Measurements from ENCODE around the gene TMEM242.

TMEM242 gene

GRCh38 chr6:157323255-157323965 lies at the start of gene TMEM242:
Gene TMEM242, minus strand, starts transcription at chr6:157323519. Its CDS starts 20 bp downstream, at chr6:157323499.
- H3K36me3 ChIP-seq (ENCODE audit: control insufficient read depth, insufficient read depth, low read length, severe bottlenecking), result peaks cover 5% of the 10 kb centered on the region
- DNase-seq (ENCODE audit: low read depth), result peak; percentile 96
- H3K9ac ChIP-seq (ENCODE audit: low read length), result peak within 1 kb of the TSS; percentile 94
- peak within 1 kb of the TSS; percentile 97 for H3K4me3 ChIP-seq (ENCODE audit: low read length)
- peaks cover 9% of the 10 kb centered on the region for H3K4me1 ChIP-seq (ENCODE audit: control insufficient read depth, insufficient read depth, low read length)
- H3K9me3 ChIP-seq (ENCODE audit: control insufficient read depth, low read length), result no peaks in the 10 kb centered on the region
- H3K27me3 ChIP-seq (replicated peaks; ENCODE audit: control insufficient read depth, insufficient read depth, low read length), result no peaks in the 10 kb centered on the region

GRCh38 chr6:157372501-157373280 lies 49.4 kb upstream of the TMEM242 start:
- DNase-seq (ENCODE audit: low read depth), result no peak
- no peaks in the 10 kb centered on the region for H3K9me3 ChIP-seq (ENCODE audit: control insufficient read depth, low read length)
- H3K9ac ChIP-seq (ENCODE audit: low read length), result no peak overlapping the region
- H3K4me1 ChIP-seq (ENCODE audit: control insufficient read depth, insufficient read depth, low read length), result no peaks in the 10 kb centered on the region
- H3K4me3 ChIP-seq (ENCODE audit: low read length), result no peak overlapping the region
- no peaks in the 10 kb centered on the region for H3K36me3 ChIP-seq (ENCODE audit: control insufficient read depth, insufficient read depth, low read length, severe bottlenecking)
- H3K27me3 ChIP-seq (replicated peaks; ENCODE audit: control insufficient read depth, insufficient read depth, low read length), result peaks cover 3% of the 10 kb centered on the region

- no peak for DNase-seq (ENCODE audit: low read depth)
- Histone ChIP-seq H3K4me1 (ENCODE audit: control insufficient read depth, insufficient read depth, low read length) (no peaks in the 10 kb centered on the region), H3K36me3 (ENCODE audit: control insufficient read depth, insufficient read depth, low read length, severe bottlenecking) (no peaks in the 10 kb centered on the region), H3K9ac (ENCODE audit: low read length) (no peak overlapping the region), H3K4me3 (ENCODE audit: low read length) (no peak overlapping the region), H3K9me3 (ENCODE audit: control insufficient read depth, low read length) (no peaks in the 10 kb centered on the region), H3K27me3 (replicated peaks; ENCODE audit: control insufficient read depth, insufficient read depth, low read length) (peaks cover 3% of the 10 kb centered on the region)
These were observed 47.4 kb upstream of the TMEM242 start for GRCh38 chr6:157370755-157371154.

- peaks cover 3% of the 10 kb centered on the region for H3K27me3 ChIP-seq (replicated peaks; ENCODE audit: control insufficient read depth, insufficient read depth, low read length)
These were observed 45.2 kb upstream of the TMEM242 start for GRCh38 chr6:157368359-157369049.

GRCh38 chr6:157366648-157367047 lies 43.3 kb upstream of the TMEM242 start:
- Histone ChIP-seq H3K9me3 (ENCODE audit: control insufficient read depth, low read length) (no peaks in the 10 kb centered on the region), H3K4me1 (ENCODE audit: control insufficient read depth, insufficient read depth, low read length) (no peaks in the 10 kb centered on the region), H3K4me3 (ENCODE audit: low read length) (no peak overlapping the region), H3K36me3 (ENCODE audit: control insufficient read depth, insufficient read depth, low read length, severe bottlenecking) (no peaks in the 10 kb centered on the region), H3K9ac (ENCODE audit: low read length) (no peak overlapping the region), H3K27me3 (replicated peaks; ENCODE audit: control insufficient read depth, insufficient read depth, low read length) (peaks cover 3% of the 10 kb centered on the region)
- DNase-seq (ENCODE audit: low read depth), result no peak

More at GRCh38 chr6:157368359-157369049, 45.2 kb upstream of the TMEM242 start:
- no peaks in the 10 kb centered on the region for H3K4me1 ChIP-seq (ENCODE audit: control insufficient read depth, insufficient read depth, low read length)
- no peak overlapping the region for H3K9ac ChIP-seq (ENCODE audit: low read length)
- no peak overlapping the region for H3K4me3 ChIP-seq (ENCODE audit: low read length)
- no peak for DNase-seq (ENCODE audit: low read depth)
- no peaks in the 10 kb centered on the region for H3K9me3 ChIP-seq (ENCODE audit: control insufficient read depth, low read length)
- H3K36me3 ChIP-seq (ENCODE audit: control insufficient read depth, insufficient read depth, low read length, severe bottlenecking), result no peaks in the 10 kb centered on the region

GRCh38 chr6:157364705-157365104 lies 41.4 kb upstream of the TMEM242 start:
- DNase-seq (ENCODE audit: low read depth), result peak; percentile 60
- no peaks in the 10 kb centered on the region for H3K36me3 ChIP-seq (ENCODE audit: control insufficient read depth, insufficient read depth, low read length, severe bottlenecking)
- peaks cover 1% of the 10 kb centered on the region for H3K27me3 ChIP-seq (replicated peaks; ENCODE audit: control insufficient read depth, insufficient read depth, low read length)
- no peaks in the 10 kb centered on the region for H3K9me3 ChIP-seq (ENCODE audit: control insufficient read depth, low read length)
- H3K4me1 ChIP-seq (ENCODE audit: control insufficient read depth, insufficient read depth, low read length), result no peaks in the 10 kb centered on the region
- H3K9ac ChIP-seq (ENCODE audit: low read length), result no peak overlapping the region
- no peak overlapping the region for H3K4me3 ChIP-seq (ENCODE audit: low read length)

GRCh38 chr6:157361886-157362285 lies 38.6 kb upstream of the TMEM242 start:
- no peak for DNase-seq (ENCODE audit: low read depth)
- H3K27me3 ChIP-seq (replicated peaks; ENCODE audit: control insufficient read depth, insufficient read depth, low read length), result peaks cover 7% of the 10 kb centered on the region
- no peaks in the 10 kb centered on the region for H3K9me3 ChIP-seq (ENCODE audit: control insufficient read depth, low read length)
- H3K36me3 ChIP-seq (ENCODE audit: control insufficient read depth, insufficient read depth, low read length, severe bottlenecking), result no peaks in the 10 kb centered on the region
- no peaks in the 10 kb centered on the region for H3K4me1 ChIP-seq (ENCODE audit: control insufficient read depth, insufficient read depth, low read length)
- H3K9ac ChIP-seq (ENCODE audit: low read length), result no peak overlapping the region
- H3K4me3 ChIP-seq (ENCODE audit: low read length), result no peak overlapping the region

GRCh38 chr6:157358287-157358686 lies 35.0 kb upstream of the TMEM242 start:
- Histone ChIP-seq H3K9ac (ENCODE audit: low read length) (no peak overlapping the region), H3K36me3 (ENCODE audit: control insufficient read depth, insufficient read depth, low read length, severe bottlenecking) (no peaks in the 10 kb centered on the region), H3K9me3 (ENCODE audit: control insufficient read depth, low read length) (peaks cover 5% of the 10 kb centered on the region), H3K4me3 (ENCODE audit: low read length) (no peak overlapping the region), H3K4me1 (ENCODE audit: control insufficient read depth, insufficient read depth, low read length) (no peaks in the 10 kb centered on the region), H3K27me3 (replicated peaks; ENCODE audit: control insufficient read depth, insufficient read depth, low read length) (peaks cover 13% of the 10 kb centered on the region)
- no peak for DNase-seq (ENCODE audit: low read depth)

- H3K4me1 ChIP-seq (ENCODE audit: control insufficient read depth, insufficient read depth, low read length), result no peaks in the 10 kb centered on the region
- no peak overlapping the region for H3K9ac ChIP-seq (ENCODE audit: low read length)
- peak; percentile 45 for DNase-seq (ENCODE audit: low read depth)
- peaks cover 13% of the 10 kb centered on the region for H3K9me3 ChIP-seq (ENCODE audit: control insufficient read depth, low read length)
- H3K27me3 ChIP-seq (replicated peaks; ENCODE audit: control insufficient read depth, insufficient read depth, low read length), result peaks cover 47% of the 10 kb centered on the region
- no peak overlapping the region for H3K4me3 ChIP-seq (ENCODE audit: low read length)
- no peaks in the 10 kb centered on the region for H3K36me3 ChIP-seq (ENCODE audit: control insufficient read depth, insufficient read depth, low read length, severe bottlenecking)
These were observed 23.1 kb upstream of the TMEM242 start for GRCh38 chr6:157346373-157346772.

- H3K9ac ChIP-seq (ENCODE audit: low read length), result no peak overlapping the region
- no peaks in the 10 kb centered on the region for H3K36me3 ChIP-seq (ENCODE audit: control insufficient read depth, insufficient read depth, low read length, severe bottlenecking)
- peaks cover 6% of the 10 kb centered on the region for H3K9me3 ChIP-seq (ENCODE audit: control insufficient read depth, low read length)
- H3K27me3 ChIP-seq (replicated peaks; ENCODE audit: control insufficient read depth, insufficient read depth, low read length), result peaks cover 49% of the 10 kb centered on the region
- no peak for DNase-seq (ENCODE audit: low read depth)
- H3K4me1 ChIP-seq (ENCODE audit: control insufficient read depth, insufficient read depth, low read length), result no peaks in the 10 kb centered on the region
- H3K4me3 ChIP-seq (ENCODE audit: low read length), result no peak overlapping the region
These were observed 20.4 kb upstream of the TMEM242 start for GRCh38 chr6:157343732-157344131.

- no peaks in the 10 kb centered on the region for H3K4me1 ChIP-seq (ENCODE audit: control insufficient read depth, insufficient read depth, low read length)
- DNase-seq (ENCODE audit: low read depth), result no peak
- no peak overlapping the region for H3K9ac ChIP-seq (ENCODE audit: low read length)
- H3K4me3 ChIP-seq (ENCODE audit: low read length), result no peak overlapping the region
- peaks cover 21% of the 10 kb centered on the region for H3K27me3 ChIP-seq (replicated peaks; ENCODE audit: control insufficient read depth, insufficient read depth, low read length)
- H3K9me3 ChIP-seq (ENCODE audit: control insufficient read depth, low read length), result peaks cover 6% of the 10 kb centered on the region
- H3K36me3 ChIP-seq (ENCODE audit: control insufficient read depth, insufficient read depth, low read length, severe bottlenecking), result no peaks in the 10 kb centered on the region
These were observed 16.1 kb upstream of the TMEM242 start for GRCh38 chr6:157339432-157339831.

Measured in adipocyte (in vitro differentiated cells).